Activated gamma-delta T cell treated with anti-CD3 and anti-CD28 coated beads, Interleukin-2, amount 50 U/mL, for 16 hours (primary cell): ENCODE results near the gene SLC4A2.

Source experiments
- DNase-seq: peaks from one replicate; pipeline ENCODE4 v3.0.0-alpha.2; 2020; ENCODE audit warnings: low read depth

The SLC4A2 gene

DNA sequence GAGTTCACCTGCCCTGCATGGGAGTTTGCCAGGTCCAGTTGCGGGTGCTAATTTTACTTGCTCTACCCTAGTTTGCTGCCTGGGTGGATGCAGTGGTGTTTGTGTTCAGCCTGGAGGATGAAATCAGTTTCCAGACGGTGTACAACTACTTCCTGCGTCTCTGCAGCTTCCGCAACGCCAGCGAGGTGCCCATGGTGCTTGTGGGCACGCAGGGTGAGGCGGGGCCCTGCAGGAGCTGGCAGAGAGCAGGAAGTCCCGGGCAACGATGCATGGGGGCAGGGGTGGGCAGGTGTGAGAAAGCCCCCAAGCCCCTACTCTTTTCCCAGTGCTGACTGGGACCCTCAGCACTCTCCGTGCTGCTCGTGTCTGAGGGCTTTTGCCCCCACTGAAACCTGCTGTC, 58.2 kb downstream of the SLC4A2 start:
- DNase-seq = no peak

DNA sequence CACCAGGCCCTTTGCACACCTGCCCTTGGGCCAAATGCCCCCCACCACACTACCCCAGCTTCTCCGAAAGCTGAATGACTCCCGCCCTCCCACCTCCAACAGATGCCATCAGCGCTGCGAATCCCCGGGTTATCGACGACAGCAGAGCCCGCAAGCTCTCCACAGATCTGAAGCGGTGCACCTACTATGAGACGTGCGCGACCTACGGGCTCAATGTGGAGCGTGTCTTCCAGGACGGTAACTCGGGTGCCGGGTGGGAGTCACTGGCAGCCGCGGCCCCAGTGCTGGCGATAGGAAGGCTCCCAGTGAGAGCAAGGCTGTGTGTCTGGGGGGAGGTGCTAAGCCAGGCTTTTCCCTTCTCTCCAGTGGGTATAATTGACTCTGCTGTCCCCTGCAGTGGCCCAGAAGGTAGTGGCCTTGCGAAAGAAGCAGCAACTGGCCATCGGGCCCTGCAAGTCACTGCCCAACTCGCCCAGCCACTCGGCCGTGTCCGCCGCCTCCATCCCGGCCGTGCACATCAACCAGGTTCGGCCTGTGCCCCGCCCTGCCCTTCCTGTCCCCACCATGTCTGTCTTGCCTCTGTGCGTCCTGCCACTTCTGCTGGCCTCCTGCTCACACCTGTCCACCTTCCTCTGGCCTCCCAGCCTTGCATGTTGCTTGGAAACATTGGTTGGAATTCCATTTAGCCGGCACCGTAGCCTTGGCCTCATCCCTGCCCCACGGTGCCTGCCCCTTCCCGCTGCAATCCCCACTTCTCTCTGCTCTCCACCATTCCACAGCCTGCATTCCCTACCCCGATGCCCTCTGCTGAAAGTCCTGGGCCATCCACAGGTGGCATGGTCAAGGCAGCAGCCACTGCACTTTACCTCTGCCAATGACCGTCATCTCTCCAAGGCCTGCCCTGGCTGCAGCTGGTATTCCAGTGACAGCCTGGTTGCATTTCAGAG, 59.0 kb downstream of the SLC4A2 start:
- no peak for DNase-seq

GRCh38 chr7:151119055-151119415, 59.6 kb downstream of the SLC4A2 start:
- DNase-seq = no peak

- DNase-seq = no peak
These were observed 60.5 kb downstream of the SLC4A2 start for GRCh38 chr7:151119902-151120301.

DNA sequence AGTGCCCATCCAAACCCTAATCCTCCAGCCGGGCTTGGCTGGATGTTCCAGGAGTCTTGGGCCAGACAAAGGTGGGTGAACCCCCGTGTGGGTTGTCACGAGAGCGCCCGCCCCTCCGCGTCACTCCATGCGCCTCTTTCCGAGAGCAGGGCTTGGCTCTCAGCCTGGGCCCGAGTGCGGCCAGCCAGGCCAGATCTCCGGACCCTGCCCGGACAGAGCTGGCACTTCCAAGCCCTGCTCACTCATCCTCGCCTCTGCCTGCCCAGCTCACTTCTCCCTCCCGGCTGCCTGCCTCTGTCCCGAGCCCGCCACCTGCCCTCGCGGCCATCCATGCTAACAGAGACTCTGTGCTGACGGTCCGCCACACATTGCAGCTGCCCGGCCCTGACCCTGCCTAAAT, 61.5 kb downstream of the SLC4A2 start:
- no peak for DNase-seq

GRCh38 chr7:151121380-151122170, 62.2 kb downstream of the SLC4A2 start:
- no peak for DNase-seq

DNA sequence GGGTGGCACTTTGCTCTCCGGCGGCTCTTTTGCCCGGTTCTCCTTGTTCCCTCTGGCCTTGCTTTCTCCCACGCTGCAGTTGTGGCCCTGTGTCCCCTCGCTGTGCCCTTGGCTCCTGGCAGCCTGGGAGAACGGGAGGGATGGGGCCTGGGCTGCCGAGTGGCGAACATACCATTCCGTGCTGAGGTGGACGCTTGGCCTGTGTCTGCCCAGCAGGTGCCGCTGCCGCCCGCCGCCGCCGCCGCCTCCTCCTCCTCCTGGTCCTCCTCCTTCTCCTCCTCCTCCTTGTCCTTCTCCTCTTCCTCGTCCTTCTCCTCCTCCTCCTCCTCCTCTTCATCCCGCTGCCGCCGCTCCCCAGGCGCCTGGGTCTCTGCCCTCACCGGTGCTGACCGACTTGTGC, 62.9 kb downstream of the SLC4A2 start:
- DNase-seq = no peak

- no peak for DNase-seq
These were observed 63.4 kb downstream of the SLC4A2 start for GRCh38 chr7:151122796-151123157.

- DNase-seq = no peak
These were observed 63.9 kb downstream of the SLC4A2 start for GRCh38 chr7:151123158-151123821.

DNA sequence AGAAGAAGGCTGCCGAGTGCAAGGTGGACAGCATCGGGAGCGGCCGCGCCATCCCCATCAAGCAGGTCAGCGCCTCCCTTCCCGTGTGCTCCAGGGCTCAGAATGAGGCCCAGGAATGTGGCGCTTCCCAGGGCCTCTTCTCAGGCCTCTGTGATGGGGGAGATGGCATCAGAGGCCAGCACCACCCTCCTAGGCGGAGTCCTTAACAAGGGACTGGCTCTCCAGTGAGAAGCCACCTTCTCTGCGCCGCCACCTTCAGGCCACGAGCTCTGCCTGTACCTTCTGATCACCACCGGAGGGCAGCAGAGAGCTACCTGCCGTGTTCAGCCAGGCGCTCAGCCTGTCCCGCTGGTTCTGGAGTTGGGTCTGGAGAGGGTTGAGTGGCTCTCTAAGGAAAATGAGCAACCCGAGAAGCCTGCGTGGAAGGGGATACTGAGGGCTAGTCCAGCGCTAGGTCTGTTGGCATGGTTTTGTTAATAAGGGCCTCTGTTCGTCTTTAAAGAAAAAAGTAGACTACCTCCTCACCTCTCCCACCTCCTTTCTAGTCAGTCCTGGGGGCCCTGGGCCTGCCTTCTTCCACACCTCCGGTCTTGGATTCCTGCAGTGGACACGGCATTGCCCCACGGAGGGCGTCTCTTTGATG, 64.6 kb downstream of the SLC4A2 start:
- DNase-seq = peak; percentile 70

- DNase-seq = no peak
These were observed 65.1 kb downstream of the SLC4A2 start for GRCh38 chr7:151124481-151124880.

DNA sequence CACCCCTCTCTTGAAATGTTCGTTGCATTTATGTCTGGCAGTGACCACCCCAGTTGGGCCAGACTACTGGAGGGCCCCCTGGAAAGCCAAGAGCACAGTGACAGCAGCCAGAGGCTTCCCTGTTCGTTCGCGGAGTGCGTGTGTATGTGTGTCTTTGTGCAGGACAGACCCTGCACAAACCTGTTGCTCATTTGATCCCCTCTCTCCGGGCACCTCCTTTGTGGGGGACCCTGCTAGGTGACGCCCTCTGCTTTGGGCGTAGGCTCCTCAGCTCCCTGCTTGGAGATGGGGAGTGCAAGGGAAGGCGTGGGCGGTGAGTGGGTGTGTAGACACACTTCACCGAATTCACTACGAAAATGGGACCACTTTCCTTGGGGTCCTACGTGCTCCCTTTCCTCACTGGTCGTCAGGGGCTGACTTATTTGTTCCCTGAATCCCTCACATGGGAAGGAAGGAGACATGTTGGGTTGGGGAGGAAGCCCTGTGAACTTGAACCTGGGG, 65.6 kb downstream of the SLC4A2 start:
- DNase-seq = no peak

DNA sequence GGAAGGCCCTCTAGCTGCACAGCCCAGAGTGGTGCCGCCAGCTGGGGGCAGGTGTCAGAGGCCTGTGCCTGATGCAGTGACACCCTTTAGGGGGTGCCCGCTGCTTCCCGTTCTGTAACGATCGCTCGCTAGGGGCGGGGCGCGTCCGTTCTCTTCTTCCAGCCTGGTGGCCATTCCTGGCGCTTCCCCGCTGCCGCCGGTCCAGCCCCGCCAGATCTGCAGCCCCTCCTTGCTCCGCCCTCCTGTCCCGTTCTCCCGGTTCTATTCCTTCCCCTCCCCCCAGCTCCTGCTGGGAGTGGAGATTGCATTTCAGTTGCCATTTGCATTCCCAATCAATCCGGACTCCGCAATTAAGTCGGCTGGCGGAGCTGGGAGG, 66.1 kb downstream of the SLC4A2 start:
- no peak for DNase-seq

DNA sequence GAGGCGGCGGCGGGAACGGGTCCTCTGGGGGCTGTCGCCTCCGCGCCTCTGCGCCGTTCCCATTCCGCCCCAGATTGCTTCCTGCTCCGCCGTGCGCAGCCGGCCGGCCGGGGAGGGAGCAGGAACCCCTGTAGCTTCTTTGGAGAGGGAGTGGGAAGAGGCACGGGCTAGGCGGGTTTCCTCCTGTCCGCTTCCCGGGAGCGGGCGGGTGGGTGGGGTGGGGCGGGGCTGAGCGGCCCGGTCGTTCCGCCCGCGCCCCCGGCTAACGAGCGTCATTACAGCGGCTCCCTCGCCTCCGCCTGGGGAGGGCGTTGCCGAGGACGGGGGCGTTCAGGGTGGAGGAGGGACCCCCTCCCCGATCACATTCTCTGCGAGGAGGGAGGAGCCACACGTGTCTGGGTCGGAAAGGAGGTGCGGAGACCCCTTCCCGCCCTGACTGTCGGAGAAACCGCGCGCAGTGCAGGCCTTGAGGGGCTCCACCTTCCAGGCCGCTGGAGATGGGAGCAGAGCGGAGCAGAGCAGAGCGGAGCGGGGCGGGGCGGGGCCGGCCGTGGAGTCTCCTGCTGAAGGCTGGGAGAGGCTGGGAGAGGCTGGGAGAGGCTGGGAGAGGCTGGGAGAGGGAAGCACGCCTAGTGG, 66.6 kb downstream of the SLC4A2 start:
- DNase-seq = no peak
